SK-N-SH treated with all-trans-retinoic acid at 6 μM for 48 hours (cell line): ENCODE measurements around the gene PKD1.

Experiments used
- ATAC-seq: fragments of 200-7000 bp; cut with Tn5 transposase; 3 replicates; pipeline ENCODE4 v1.9.1; 2020; ENCODE audit warnings: mild to moderate bottlenecking, moderate library complexity
- ARNTL ChIP-seq: fragments of 450-650 bp; formaldehyde crosslinking; IDR thresholded peaks from 2 replicates; pipeline ENCODE4 v1.5.0; 2020; ENCODE audit warnings: low read depth, mild to moderate bottlenecking, moderate library complexity, borderline replicate concordance
- BACH2 ChIP-seq: fragments of 250-450 bp; sonication (Bioruptor Pico); IDR thresholded peaks from 2 replicates; pipeline ENCODE4 v1.9.0; 2021; ENCODE audit warnings: mild to moderate bottlenecking, borderline replicate concordance
- CREB5 ChIP-seq: fragments of 250-450 bp; sonication (Bioruptor Pico); IDR thresholded peaks from 2 replicates; pipeline ENCODE4 v1.5.1; 2020; ENCODE audit warnings: low read depth, mild to moderate bottlenecking, moderate library complexity
- CSDC2 ChIP-seq: fragments of 250-450 bp; sonication (Bioruptor Pico); IDR thresholded peaks from 2 replicates; pipeline ENCODE4 v1.5.0; 2020; ENCODE audit warnings: mild to moderate bottlenecking, moderate library complexity
- CSRNP3 ChIP-seq: fragments of 250-450 bp; sonication (Bioruptor Pico); IDR thresholded peaks from 2 replicates; pipeline ENCODE4 v1.5.1; 2021; ENCODE audit warnings: mild to moderate bottlenecking, moderate library complexity
- ESRRG ChIP-seq: fragments of 250-450 bp; sonication (Bioruptor Pico); IDR thresholded peaks from 2 replicates; pipeline ENCODE4 v1.6.1; 2021; ENCODE audit warnings: mild to moderate bottlenecking
- ISL1 ChIP-seq: fragments of 250-450 bp; sonication (Bioruptor Pico); IDR thresholded peaks from 2 replicates; pipeline ENCODE4 v2.1.2; 2022; ENCODE audit warnings: mild to moderate bottlenecking, moderate library complexity
- OSR1 ChIP-seq: fragments of 250-450 bp; sonication (Bioruptor Pico); IDR thresholded peaks from 2 replicates; pipeline ENCODE4 v1.8.0; 2022; ENCODE audit warnings: moderate library complexity, mild to moderate bottlenecking, inconsistent platforms
- POU6F1 ChIP-seq: fragments of 250-450 bp; sonication (Bioruptor Pico); IDR thresholded peaks from 2 replicates; pipeline ENCODE4 v1.8.0; 2021; ENCODE audit warnings: low read depth, mild to moderate bottlenecking, moderate library complexity, borderline replicate concordance
- PPARA ChIP-seq: fragments of 250-450 bp; sonication (Bioruptor Pico); IDR thresholded peaks from 2 replicates; pipeline ENCODE4 v1.5.0; 2020; ENCODE audit warnings: mild to moderate bottlenecking, borderline replicate concordance
- SNAI2 ChIP-seq: fragments of 250-450 bp; sonication (Bioruptor Pico); IDR thresholded peaks from 2 replicates; pipeline ENCODE4 v1.5.0; 2020; ENCODE audit warnings: mild to moderate bottlenecking, moderate library complexity
- TOX ChIP-seq: fragments of 250-450 bp; sonication (Bioruptor Pico); IDR thresholded peaks from 2 replicates; pipeline ENCODE4 v1.8.0; 2021; ENCODE audit warnings: mild to moderate bottlenecking, moderate library complexity, borderline replicate concordance
- ZC3H10 ChIP-seq: fragments of 250-450 bp; sonication (Bioruptor Pico); IDR thresholded peaks from 2 replicates; pipeline ENCODE4 v1.5.1; 2021; ENCODE audit warnings: mild to moderate bottlenecking, moderate library complexity
- ZFP3 ChIP-seq: fragments of 250-450 bp; sonication (Bioruptor Pico); IDR thresholded peaks from 2 replicates; pipeline ENCODE4 v1.5.0; 2020; ENCODE audit warnings: mild to moderate bottlenecking, moderate library complexity
- ZFP30 ChIP-seq: fragments of 450-650 bp; formaldehyde crosslinking; IDR thresholded peaks from 2 replicates; pipeline ENCODE4 v1.5.0; 2022; ENCODE audit warnings: mild to moderate bottlenecking, moderate library complexity
- ZNF8 ChIP-seq: fragments of 450-650 bp; formaldehyde crosslinking; IDR thresholded peaks from 2 replicates; pipeline ENCODE4 v1.5.0; 2020; ENCODE audit warnings: mild to moderate bottlenecking, moderate library complexity
- TF ChIP-seq, protein P1 (sequence below): fragments of 250-450 bp; sonication (Bioruptor Pico); IDR thresholded peaks from 2 replicates; pipeline ENCODE4 v1.5.0; 2020; ENCODE audit warnings: mild to moderate bottlenecking, moderate library complexity
- TF ChIP-seq, protein P2 (sequence below): fragments of 250-450 bp; sonication (Bioruptor Pico); IDR thresholded peaks from 2 replicates; pipeline ENCODE4 v1.8.0; 2020; ENCODE audit warnings: mild to moderate bottlenecking, moderate library complexity, borderline replicate concordance

Gene PKD1

DNA sequence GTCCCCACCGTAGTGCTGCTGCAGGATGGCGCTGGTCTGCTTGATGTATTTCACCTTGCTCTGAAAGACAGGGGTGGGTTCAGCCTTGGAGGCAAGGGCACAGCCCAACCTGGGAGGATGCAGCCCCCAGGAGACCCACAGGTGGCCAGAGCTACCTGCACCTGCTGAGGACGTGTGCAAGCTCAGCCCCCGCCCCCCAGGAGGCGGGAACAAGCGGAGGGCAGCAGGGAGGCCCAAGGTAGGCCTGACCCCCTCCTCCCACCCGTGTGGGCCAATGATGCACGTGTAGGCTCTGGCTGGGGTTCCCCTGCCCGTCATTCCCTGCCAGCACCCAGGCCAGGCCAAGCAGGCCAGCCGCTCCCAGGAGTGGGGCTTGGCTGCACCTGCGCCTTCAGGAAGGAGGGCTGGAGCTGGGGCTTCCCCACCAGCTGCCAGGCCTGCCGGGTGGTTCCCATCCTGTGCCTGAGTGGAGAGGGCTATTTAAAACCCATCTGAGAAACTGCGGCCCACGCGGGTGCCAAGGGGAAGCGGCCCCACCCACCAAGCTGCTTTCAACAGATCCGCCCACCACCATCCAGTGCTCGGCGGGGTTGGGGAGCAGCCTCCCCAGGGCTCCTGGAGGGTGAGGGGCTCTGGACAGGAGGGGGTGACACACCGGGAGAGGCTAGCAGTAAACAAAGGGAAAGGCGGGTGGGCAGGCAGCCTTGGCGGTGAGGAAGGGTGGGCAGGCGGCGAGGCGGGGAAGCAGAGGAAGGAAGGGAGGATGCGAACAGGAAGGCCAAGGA lies 91.8 kb downstream of the PKD1 start (continued):
- TF ChIP-seq, protein P1, sequence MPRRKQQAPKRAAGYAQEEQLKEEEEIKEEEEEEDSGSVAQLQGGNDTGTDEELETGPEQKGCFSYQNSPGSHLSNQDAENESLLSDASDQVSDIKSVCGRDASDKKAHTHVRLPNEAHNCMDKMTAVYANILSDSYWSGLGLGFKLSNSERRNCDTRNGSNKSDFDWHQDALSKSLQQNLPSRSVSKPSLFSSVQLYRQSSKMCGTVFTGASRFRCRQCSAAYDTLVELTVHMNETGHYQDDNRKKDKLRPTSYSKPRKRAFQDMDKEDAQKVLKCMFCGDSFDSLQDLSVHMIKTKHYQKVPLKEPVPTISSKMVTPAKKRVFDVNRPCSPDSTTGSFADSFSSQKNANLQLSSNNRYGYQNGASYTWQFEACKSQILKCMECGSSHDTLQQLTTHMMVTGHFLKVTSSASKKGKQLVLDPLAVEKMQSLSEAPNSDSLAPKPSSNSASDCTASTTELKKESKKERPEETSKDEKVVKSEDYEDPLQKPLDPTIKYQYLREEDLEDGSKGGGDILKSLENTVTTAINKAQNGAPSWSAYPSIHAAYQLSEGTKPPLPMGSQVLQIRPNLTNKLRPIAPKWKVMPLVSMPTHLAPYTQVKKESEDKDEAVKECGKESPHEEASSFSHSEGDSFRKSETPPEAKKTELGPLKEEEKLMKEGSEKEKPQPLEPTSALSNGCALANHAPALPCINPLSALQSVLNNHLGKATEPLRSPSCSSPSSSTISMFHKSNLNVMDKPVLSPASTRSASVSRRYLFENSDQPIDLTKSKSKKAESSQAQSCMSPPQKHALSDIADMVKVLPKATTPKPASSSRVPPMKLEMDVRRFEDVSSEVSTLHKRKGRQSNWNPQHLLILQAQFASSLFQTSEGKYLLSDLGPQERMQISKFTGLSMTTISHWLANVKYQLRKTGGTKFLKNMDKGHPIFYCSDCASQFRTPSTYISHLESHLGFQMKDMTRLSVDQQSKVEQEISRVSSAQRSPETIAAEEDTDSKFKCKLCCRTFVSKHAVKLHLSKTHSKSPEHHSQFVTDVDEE: no peak

GRCh38 chr16:2042986-2043666 lies 92.6 kb downstream of the PKD1 start:
- no peak for ATAC-seq
- TF ChIP-seq ZFP30 (CRISPR knock-in tag) (no peak), ISL1 (CRISPR knock-in tag) (no peak), ZFP3 (no peak), CREB5 (CRISPR knock-in tag) (no peak), BACH2 (CRISPR knock-in tag) (no peak), SNAI2 (CRISPR knock-in tag) (no peak), POU6F1 (no peak), ZC3H10 (CRISPR knock-in tag) (no peak), PPARA (CRISPR knock-in tag) (no peak), OSR1 (no peak), ESRRG (no peak), CSRNP3 (CRISPR knock-in tag) (no peak), ZNF8 (CRISPR knock-in tag) (no peak), TOX (CRISPR knock-in tag) (no peak), ARNTL (CRISPR knock-in tag) (no peak), CSDC2 (CRISPR knock-in tag) (no peak)
- TF ChIP-seq, protein P1: no peak
- TF ChIP-seq, protein P2, sequence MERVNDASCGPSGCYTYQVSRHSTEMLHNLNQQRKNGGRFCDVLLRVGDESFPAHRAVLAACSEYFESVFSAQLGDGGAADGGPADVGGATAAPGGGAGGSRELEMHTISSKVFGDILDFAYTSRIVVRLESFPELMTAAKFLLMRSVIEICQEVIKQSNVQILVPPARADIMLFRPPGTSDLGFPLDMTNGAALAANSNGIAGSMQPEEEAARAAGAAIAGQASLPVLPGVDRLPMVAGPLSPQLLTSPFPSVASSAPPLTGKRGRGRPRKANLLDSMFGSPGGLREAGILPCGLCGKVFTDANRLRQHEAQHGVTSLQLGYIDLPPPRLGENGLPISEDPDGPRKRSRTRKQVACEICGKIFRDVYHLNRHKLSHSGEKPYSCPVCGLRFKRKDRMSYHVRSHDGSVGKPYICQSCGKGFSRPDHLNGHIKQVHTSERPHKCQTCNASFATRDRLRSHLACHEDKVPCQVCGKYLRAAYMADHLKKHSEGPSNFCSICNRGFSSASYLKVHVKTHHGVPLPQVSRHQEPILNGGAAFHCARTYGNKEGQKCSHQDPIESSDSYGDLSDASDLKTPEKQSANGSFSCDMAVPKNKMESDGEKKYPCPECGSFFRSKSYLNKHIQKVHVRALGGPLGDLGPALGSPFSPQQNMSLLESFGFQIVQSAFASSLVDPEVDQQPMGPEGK (CRISPR knock-in tag): no peak
- TF ChIP-seq, all 23 proteins: peak for 0
